Breast epithelium (tissue), 4 donors: ENCODE data around the gene SLC36A1. TPM values are rescaled to one million over a fixed set of nuclear protein-coding genes. Genes with fewer than 3 reads are reported as not detected.
A peak's percentile ranks its signal among the peaks of the same experiment; 100 is the strongest.

Experiments used
- DNase-seq, 2 donors: peaks; one replicate each; pipeline ENCODE4 v3.0.0-alpha.2; 2019; ENCODE audit warnings: low spot score in 2 of 2
- H3K27ac ChIP-seq, 2 donors: fragments of 200-600 bp; sonication (generic) in 1 of 2; one replicate each; pipeline ENCODE4 v1.5.1; 2016 to 2019; ENCODE audit warnings: mild to moderate bottlenecking in 1 of 2
- H3K27me3 ChIP-seq, 2 donors: fragments of 200-600 bp; sonication (generic) in 1 of 2; one replicate each; pipeline versions ENCODE4 v1.5.1 to v1.6.0; 2017 to 2019; ENCODE audit warnings: control low read depth in 1 of 2, mild to moderate bottlenecking in 1 of 2
- H3K36me3 ChIP-seq: fragments of 200-600 bp; one replicate; pipeline ENCODE4 v1.5.1; 2019
- H3K4me1 ChIP-seq, 2 donors: fragments of 200-600 bp; sonication (generic); one replicate each; pipeline ENCODE4 v1.5.1; 2016 to 2019; ENCODE audit warnings: control low read depth in 1 of 2
- H3K4me3 ChIP-seq, 3 donors: fragments of 200-600 bp; sonication (generic); 1 replicate in 2 of 3; 2 replicates in 1 of 3; pipeline ENCODE4 v1.5.1; 2016 to 2019; ENCODE audit warnings: mild to moderate bottlenecking in 3 of 3, moderate library complexity in 2 of 3
- H3K9me3 ChIP-seq, 2 donors: fragments of 200-600 bp; sonication (generic) in 1 of 2; one replicate each; pipeline ENCODE4 v1.5.1; 2016 to 2019; ENCODE audit warnings: control low read depth in 1 of 2
- CTCF ChIP-seq, 3 donors: fragments of 450-650 bp; IDR thresholded peaks; one replicate each; pipeline ENCODE4 v1.5.1; 2016 to 2017; ENCODE audit warnings: antibody characterized with exemption in 3 of 3, mild to moderate bottlenecking in 3 of 3, moderate library complexity in 3 of 3
- POLR2A ChIP-seq: fragments of 450-650 bp; IDR thresholded peaks from one replicate; pipeline ENCODE4 v1.6.1; 2016; ENCODE audit warnings: antibody characterized with exemption, mild to moderate bottlenecking, moderate library complexity
- POLR2AphosphoS5 ChIP-seq, 3 donors: sonication (generic); formaldehyde crosslinking; IDR thresholded peaks; one replicate each; pipeline ENCODE4 v1.6.1; 2017; ENCODE audit warnings: antibody characterized with exemption in 3 of 3
- intact Hi-C: fragments of 100-400 bp; cut with DNase I; formaldehyde crosslinking; loops from one replicate; pipeline ENCODE4 v1.15.1; 2023; ENCODE audit warnings: low total_unique reads
- total RNA-seq, 3 donors: library from RNA; depleted of rRNA; stranded (reverse); fragments of >200 nt; gene quantifications; one replicate each; pipeline ENCODE4 v1.1.0, GENCODE V29; 2016

Gene SLC36A1
- total RNA-seq, 3 donors from 2014 or later, result 10.8 to 14.1 (median 11.4) TPM

GRCh38 chr5:151520294-151520693 is 72.9 kb downstream of the SLC36A1 start:
- H3K4me1 ChIP-seq, result no peaks in the 10 kb centered on the region
- no peak overlapping the region for H3K4me3 ChIP-seq
- DNase-seq, result no peak
- H3K27ac ChIP-seq, result no peak overlapping the region
- H3K9me3 ChIP-seq, result no peaks in the 10 kb centered on the region
- H3K36me3 ChIP-seq, result no peaks in the 10 kb centered on the region
- no peaks in the 10 kb centered on the region for H3K27me3 ChIP-seq
- no peak for TF ChIP-seq POLR2AphosphoS5 (IDR thresholded peaks at IDR 0.05)
- TF ChIP-seq CTCF (IDR thresholded peaks at IDR 0.05), result peak in 1 of 3 donors; percentile 20
- TF ChIP-seq POLR2A, result no peak
- intact Hi-C loops, result loop anchor here (5.0 kb wide), 1 partner anchor 1992 kb away; no protein-coding TSS in a partner anchor

- Histone ChIP-seq H3K9me3 (no peaks in the 10 kb centered on the region), H3K4me3 (no peak overlapping the region), H3K4me1 (no peaks in the 10 kb centered on the region), H3K27me3 (no peaks in the 10 kb centered on the region), H3K36me3 (no peaks in the 10 kb centered on the region), H3K27ac (no peak overlapping the region)
- TF ChIP-seq POLR2AphosphoS5 (IDR thresholded peaks at IDR 0.05) (no peak), CTCF (IDR thresholded peaks at IDR 0.05) (no peak), POLR2A (no peak)
- no peak for DNase-seq
- intact Hi-C loops, result loop anchor here (5.0 kb wide), 1 partner anchor 1990 kb away; no protein-coding TSS in a partner anchor
These were observed 74.8 kb downstream of the SLC36A1 start for GRCh38 chr5:151522226-151522625.

GRCh38 chr5:151523335-151523734 is 75.9 kb downstream of the SLC36A1 start:
- peak in 2 of 3 donors; percentile 15 to 25 for TF ChIP-seq CTCF (IDR thresholded peaks at IDR 0.05)
- no peak for TF ChIP-seq POLR2AphosphoS5 (IDR thresholded peaks at IDR 0.05)
- Histone ChIP-seq H3K4me3 (no peak overlapping the region), H3K27me3 (no peaks in the 10 kb centered on the region), H3K36me3 (no peaks in the 10 kb centered on the region), H3K27ac (no peak overlapping the region), H3K4me1 (no peaks in the 10 kb centered on the region), H3K9me3 (no peaks in the 10 kb centered on the region)
- DNase-seq, result no peak
- intact Hi-C loops, result loop anchor here (5.0 kb wide), 1 partner anchor 1989 kb away; no protein-coding TSS in a partner anchor

- TF ChIP-seq POLR2AphosphoS5 (IDR thresholded peaks at IDR 0.05) (no peak), CTCF (IDR thresholded peaks at IDR 0.05) (no peak), POLR2A (no peak)
- Histone ChIP-seq H3K36me3 (no peaks in the 10 kb centered on the region), H3K27me3 (no peaks in the 10 kb centered on the region), H3K4me1 (no peaks in the 10 kb centered on the region), H3K27ac (peak overlapping the region in 1 of 2 donors; percentile 5), H3K4me3 (no peak overlapping the region), H3K9me3 (no peaks in the 10 kb centered on the region)
- DNase-seq, result no peak
- intact Hi-C loops, result no loop called here
These were observed 80.8 kb downstream of the SLC36A1 start for GRCh38 chr5:151528153-151528552.

GRCh38 chr5:151528996-151529395 is 81.6 kb downstream of the SLC36A1 start:
- intact Hi-C loops, result no loop called here
- Histone ChIP-seq H3K4me3 (no peak overlapping the region), H3K27me3 (no peaks in the 10 kb centered on the region), H3K4me1 (no peaks in the 10 kb centered on the region), H3K36me3 (no peaks in the 10 kb centered on the region), H3K9me3 (no peaks in the 10 kb centered on the region), H3K27ac (no peak overlapping the region)
- no peak for DNase-seq
- TF ChIP-seq POLR2A, result no peak
- TF ChIP-seq CTCF (IDR thresholded peaks at IDR 0.05), result no peak
- no peak for TF ChIP-seq POLR2AphosphoS5 (IDR thresholded peaks at IDR 0.05)
